NCI-H2196 (cell line): Measurements from ENCODE around the gene SCN5A.

Source experiments
- DNase-seq: peaks from one replicate; lab custom pipeline; 2025; ENCODE audit not compliant: unreplicated experiment; lab: John Stamatoyannopoulos, UW

The SCN5A gene

GRCh38 chr3:38647217-38647970 is 2.1 kb downstream of the SCN5A start:
- no peak for DNase-seq

DNA sequence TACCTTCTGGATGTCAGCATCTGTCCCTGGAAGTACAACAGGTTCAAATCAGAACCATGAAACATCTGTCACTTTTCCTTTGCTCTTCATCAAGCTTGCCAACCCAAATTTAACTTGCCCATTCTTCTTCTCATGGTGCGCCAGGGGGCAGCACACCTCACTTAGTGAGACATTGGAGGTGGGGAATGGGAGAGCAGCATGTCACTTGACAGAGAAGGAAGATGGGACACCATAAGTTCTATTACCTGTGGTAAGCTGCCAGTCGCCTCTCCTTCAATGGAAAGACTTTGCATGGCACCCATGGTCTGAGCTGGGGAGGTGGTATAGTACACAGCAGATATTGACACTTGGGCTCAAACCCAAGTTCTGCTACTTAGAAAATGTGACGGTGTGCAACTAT is 2.9 kb downstream of the SCN5A start:
- no peak for DNase-seq

DNA sequence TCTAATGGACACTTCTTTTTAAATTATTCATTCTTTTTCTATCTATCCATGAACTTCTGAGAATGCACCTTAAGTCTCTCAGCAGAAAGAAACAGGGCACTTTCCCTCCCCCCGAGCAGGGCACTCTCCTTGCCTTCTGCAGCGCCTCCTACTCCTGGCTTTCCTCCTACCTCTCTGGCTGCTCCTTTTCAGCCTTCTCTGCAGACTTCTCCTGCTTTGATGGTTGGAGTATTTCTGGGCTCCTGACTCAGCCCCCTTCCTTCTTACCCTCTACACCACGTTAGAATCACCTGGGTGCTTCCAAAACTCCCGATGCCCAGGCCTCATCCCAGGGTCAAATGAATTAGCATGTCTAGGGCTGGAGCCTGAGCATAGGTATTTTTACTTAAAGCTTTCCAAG is 3.4 kb downstream of the SCN5A start:
- no peak for DNase-seq

DNA sequence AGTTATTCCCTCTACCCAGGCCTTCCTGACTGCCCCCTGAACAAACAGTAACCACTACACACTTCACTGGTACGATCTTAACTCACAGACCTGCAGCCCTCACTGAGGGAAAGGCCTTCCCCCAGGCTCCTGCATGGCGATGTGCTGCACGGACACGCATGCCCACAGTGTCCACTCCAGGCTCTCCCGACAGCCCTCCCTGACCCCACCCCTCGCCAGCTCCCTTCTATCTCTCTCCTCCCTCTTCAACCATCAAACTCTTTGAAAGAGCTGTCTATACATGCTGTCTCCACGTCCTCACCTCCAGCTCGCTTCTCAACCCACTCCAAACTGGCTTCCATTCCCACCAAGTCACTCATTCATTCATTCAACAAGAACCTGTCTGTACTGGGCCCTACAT is 3.9 kb downstream of the SCN5A start:
- no peak for DNase-seq

- DNase-seq: no peak
These were observed 4.4 kb downstream of the SCN5A start for GRCh38 chr3:38645076-38645475.

DNA sequence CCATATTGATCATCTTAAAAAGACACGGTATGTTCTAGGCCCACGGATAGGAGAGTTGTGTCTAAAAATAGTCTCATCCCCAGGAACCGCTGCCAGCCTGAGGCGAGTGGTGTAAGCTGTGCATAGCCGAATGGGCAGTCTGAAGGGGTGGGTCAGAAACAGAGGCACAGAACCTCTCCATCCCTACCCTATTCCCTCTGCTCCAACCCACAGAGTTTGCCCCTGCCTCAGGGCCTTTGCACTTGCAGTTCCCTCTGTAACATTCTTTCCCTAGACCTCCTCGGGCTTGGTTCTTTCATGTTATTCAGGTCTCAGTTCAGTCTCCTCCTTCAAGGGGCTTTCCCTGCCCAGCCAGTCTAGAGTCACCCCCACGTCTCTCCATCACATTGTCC is 4.8 kb downstream of the SCN5A start:
- no peak for DNase-seq

DNA sequence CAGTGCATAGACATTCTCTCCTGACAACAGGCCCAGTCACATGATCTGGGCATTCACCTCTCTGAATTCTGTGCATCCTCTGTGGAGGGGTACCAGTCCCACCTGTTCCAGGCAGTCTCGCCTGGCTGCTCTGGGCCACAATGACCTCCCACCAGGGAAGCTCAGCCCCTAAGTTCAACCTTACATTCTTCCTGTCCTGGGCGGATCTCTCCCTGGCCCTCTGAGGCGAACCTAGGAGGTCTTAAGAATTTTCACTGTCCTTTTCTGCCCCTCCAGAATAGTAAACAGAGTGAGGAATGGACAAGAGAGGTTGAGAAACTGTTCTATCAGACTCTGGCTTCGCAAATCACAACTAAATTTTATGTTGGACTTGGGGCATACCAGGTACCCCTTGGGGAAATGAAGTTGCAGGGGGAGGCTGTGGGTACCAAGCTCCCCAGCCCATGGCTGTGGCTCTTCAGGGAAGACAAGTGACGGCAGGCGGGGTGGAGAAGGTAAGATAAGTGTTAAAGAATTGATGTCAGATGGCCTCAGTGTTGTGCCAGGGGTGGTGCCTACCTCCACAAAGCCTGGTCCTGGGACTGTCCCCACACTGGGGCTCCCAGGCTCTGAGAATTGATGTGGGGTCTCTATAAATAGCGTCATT is 5.3 kb downstream of the SCN5A start:
- DNase-seq: no peak

GRCh38 chr3:38643592-38643991 is 5.9 kb downstream of the SCN5A start:
- no peak for DNase-seq

GRCh38 chr3:38643090-38643489 is 6.4 kb downstream of the SCN5A start:
- no peak for DNase-seq

GRCh38 chr3:38641461-38642110 is 7.9 kb downstream of the SCN5A start:
- DNase-seq: no peak

DNA sequence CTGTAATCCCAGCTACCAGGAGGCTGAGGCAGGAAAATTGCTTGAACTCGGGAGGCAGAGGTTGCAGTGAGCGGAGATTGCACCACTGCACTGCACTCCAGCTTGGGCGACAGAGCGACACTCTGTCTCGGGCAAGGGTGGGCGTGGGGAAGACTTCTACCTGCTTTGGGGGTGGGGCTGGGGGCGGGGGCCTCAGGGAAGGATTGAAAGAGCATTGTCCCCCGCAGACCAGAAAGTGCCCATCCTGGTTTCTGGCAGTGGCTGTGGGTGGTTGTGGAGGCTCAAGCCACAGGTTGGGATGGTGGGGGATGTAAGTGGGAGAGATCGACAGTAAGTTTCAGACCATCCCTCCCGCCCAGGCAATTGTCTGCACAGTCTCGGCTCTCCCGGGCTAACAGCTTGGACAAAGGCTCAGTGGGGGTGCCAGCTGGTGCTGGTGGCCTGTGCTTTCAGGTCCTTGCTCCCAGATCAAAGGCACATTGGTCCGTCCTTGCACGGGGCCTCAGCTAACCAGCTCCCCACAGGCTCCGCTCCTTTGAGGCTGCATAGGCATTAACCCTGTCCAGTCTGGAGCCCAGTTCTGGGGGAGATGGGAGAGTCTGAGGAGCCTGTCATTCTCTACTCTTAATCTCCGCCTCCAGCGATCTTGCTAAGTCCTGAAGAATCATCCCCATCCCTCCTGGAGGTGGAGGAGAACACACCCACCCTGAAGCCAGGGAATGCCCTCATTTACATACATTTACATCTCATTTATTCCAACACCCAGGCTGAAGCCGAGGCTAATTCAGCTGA is 8.6 kb downstream of the SCN5A start:
- no peak for DNase-seq

- DNase-seq: no peak
These were observed 11.1 kb downstream of the SCN5A start for GRCh38 chr3:38638354-38638753.

DNA sequence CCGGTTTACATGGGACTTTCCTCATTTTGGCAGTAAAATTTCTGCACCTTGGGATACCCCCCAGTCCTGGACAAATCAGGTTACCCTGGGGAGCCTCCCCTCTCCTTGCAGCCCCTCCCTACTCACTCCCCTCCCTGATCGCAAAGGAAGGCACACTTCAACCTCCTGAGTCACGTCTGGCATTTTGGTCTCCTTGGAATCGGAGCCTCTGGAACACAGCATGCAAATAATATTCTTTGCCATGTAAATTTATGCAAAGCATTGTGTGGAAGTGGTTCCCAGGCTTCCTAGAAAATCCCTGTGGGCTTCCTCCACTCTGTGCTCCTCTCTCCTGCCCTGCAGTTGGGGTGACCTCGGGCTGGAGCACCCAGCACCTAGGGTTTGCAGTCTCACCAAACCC is 11.6 kb downstream of the SCN5A start:
- no peak for DNase-seq

DNA sequence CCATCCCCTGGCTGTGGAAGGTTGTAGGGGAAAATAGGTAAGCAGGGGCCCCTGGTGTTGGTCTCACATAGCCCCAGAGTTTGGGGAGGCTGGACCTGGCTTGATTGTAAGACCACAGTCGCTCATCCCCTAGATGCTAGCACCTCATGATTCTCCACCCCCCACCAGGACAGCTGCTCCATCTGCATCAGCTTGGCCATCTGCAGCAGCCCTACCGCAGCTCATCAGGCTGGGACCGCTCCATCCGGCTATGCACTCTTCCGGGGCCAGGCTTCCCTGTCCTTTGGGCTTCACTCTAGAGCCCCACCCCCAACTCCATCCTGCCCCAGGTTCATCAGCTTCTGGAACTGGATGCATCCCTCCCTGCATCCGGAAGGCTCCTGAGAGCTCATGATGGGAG is 12.6 kb downstream of the SCN5A start:
- DNase-seq: no peak

DNA sequence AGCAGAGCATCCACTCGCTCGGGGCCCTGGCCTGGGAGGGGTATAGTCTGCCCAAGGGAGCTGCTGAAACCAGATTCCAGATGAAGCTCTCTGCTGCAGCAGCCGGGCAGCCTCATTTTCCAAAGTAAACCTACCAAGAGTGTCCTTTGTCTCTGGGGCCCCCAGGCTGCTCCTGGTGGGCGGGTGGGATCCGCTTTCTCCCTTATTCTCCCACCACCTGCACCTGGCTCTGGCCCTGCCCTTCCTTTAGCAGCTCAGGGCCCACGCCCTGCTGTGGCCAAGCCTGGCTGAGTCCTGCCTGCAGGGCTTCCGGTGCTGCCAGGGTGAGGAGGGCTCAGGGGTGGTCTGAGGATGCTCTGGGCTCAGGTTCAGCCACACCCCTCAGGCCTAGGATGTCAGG is 13.0 kb downstream of the SCN5A start:
- DNase-seq: no peak

GRCh38 chr3:38634111-38634510 is 15.4 kb downstream of the SCN5A start:
- DNase-seq: no peak

DNA sequence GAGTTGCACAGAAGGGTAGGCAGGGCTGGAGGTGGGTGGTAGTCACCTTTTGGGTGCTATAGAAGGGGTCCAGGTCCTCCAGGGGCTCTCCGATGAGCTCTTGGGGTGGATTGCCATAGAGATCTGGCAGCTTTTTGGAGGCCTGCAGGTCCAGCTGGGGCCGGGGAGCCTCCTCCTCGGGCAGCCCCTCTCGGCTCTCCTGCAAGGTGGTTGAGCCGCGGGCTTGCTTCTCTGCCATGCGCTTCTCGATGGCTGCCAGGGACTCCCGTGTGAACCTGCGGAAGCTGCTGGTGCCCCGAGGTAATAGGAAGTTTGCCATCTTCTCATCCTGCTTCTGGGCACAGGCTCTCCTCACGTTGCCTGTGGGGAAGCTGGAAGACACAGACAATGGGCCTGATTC is 16.5 kb downstream of the SCN5A start:
- no peak for DNase-seq

- no peak for DNase-seq
These were observed 18.9 kb downstream of the SCN5A start for GRCh38 chr3:38630606-38631005.

GRCh38 chr3:38630070-38630469 is 19.4 kb downstream of the SCN5A start:
- DNase-seq: no peak

DNA sequence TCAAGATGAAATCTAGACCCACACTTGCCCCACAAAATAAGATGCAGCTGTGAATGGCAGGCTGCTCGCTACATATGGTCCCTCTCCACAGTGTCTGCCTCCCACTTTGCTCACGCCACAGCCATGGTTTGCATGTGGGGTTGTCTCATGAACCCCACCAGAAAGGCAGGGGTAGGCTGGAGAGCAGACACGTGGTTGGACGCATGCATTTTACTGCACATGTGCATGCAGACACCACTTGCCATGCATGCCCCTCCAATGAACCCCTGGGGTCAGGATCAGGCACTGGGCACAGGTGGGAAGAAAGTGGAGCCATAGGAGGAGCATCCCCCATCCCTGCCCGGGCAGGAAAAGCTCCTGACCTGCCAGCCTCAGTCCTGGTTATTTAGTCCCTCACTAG is 20.7 kb downstream of the SCN5A start:
- DNase-seq: no peak

DNA sequence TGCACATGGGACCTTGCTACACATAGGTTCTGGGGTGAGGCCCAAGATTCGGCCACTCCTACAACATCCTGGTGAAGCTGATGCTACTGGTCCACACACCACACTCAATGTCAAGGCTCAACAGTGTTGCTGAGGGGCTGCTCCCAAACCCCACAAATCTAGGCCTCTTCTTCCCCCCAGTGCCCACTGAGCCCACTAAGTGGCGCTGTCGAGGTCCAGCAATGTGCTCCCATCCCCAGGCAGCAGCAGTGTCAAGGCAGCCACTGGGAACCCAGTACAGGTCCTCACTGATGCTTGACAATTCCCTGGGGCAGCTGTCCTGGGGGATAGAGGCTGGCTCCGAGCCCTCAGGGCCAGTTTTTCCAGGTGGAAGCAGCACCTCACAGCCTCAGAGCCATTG is 21.5 kb downstream of the SCN5A start:
- DNase-seq: no peak

DNA sequence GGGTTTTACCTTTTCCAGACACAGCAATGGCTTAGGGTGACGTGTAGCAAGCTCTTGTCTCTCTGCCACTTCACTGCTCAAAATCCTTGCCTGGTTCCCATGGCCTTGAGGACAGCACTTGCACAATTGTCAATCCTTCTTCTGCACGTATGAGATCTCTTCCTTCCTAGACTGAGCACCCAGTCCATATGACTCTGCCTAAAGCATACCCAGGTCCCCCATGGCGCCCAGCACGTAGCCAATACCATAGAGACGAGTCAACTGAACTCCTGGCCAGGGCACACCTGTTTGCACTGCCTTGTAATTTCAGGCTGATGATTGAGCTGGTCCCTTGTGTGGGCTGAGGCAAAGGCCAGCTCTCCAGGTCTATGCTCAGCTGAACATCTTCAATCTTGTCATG is 23.3 kb downstream of the SCN5A start:
- DNase-seq: no peak
